ENCODE results near the gene CES4A.
"Not testable (repeated sequence)": the region's sequence is repeated elsewhere in the genome, so short reads cannot be mapped to it uniquely, and the experiment has no call there.

CES4A gene

DNA sequence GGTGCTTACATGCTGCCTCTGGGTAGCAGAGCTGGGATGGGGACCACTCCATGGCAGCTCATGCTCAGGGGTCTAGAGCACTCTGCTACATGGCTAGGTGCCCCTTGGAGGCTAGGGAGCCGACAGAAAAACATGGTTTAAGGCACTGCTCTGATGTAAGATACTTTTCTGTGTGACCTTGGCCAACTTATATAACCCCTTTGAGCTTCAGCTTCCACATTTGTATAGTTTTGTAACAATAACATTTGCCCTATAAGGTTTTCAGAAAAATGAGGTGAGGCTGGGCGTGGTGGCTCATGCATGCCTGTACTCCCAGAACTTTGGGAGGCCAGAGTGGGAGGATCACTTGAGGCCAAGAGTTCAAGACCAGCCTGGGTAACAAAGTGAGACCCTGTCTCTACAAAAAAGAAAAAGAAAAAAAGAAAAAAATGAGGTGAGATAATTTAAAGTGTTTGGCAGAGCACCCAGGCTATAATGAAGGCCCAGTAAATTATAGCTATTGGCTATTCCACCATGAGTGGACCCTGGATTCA is 3.2 kb downstream of the CES4A start:
- no peak for DNase-seq (ENCODE audit: low spot score)

DNA sequence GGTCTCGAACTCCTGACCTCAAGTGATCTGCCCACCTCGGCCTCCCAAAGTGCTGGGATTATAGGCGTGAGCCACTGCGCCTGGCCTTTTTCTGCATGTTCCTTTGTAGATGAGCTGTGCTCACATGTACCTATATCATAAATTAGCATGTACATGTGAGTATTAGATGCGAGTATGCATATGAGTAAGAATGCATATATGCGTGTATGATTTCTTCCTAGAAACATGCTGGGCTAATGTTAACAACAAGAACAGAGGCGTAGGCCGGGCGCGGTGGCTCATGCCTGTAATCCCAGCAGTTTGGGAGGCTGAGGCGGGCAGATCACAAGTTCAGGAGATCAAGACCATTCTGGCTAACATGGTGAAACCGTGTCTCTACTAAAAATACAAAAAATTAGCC is 5.2 kb downstream of the CES4A start:
- DNase-seq (ENCODE audit: low spot score), result not testable (repeated sequence)

- DNase-seq (ENCODE audit: low spot score), result no peak
These were observed 8.1 kb downstream of the CES4A start for GRCh38 chr16:66996324-66996982.

GRCh38 chr16:66996983-66997358 is 8.6 kb downstream of the CES4A start:
- no peak for DNase-seq (ENCODE audit: low spot score)

GRCh38 chr16:67000384-67001351 is 12.3 kb downstream of the CES4A start:
- peak; percentile 43 for DNase-seq (ENCODE audit: low spot score)

- no peak for DNase-seq (ENCODE audit: low spot score)
These were observed 13.3 kb downstream of the CES4A start for GRCh38 chr16:67001726-67002125.

GRCh38 chr16:67006930-67007658 is 18.7 kb downstream of the CES4A start:
- DNase-seq (ENCODE audit: low spot score), result no peak

GRCh38 chr16:67009158-67009557 is 20.8 kb downstream of the CES4A start:
- no peak for DNase-seq (ENCODE audit: low spot score)

GRCh38 chr16:67011274-67011673 is 22.9 kb downstream of the CES4A start:
- no peak for DNase-seq (ENCODE audit: low spot score)

- DNase-seq (ENCODE audit: low spot score), result no peak
These were observed 24.9 kb downstream of the CES4A start for GRCh38 chr16:67013233-67013822.

DNA sequence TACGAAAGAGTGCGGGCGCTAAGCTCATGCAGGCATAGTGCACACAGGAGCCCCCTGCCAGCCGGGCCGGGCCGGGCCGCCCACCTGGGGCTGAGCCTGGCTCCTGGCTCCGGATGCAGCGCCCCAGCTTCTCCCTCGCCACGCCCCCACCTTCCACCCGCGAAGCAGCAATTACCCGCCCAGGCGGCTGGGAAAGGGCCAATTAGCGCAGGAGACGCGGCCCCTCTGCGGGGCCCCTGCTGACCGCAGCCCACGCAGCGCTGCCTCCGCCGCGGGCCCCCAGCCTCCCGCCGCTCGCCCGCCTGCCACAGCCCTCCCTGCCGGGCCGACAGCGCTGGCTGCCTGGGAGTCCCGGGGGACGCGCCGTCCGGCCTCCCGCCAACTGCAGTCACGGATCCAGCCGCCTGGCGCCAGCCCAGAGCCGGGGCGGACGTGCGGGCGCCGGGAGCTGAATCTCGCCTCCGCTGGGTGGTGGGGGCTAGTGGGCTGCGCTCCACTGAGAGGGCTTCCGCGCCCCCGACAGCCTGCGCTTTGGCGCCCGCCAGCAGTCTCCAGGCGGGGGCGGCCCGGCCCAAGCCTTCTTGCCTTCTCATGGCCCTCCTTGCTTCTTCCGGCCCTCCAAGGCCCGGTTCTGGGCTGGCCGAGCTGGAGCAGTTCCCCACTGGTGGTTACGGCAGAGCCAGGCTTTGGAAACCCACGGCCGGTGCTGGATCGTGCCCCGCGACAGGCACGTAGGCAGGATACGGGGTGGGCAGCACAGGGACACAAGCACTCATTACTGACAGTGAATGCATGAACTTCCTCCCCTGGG is 25.6 kb downstream of the CES4A start:
- peak; percentile 54 for DNase-seq (ENCODE audit: low spot score)

- DNase-seq (ENCODE audit: low spot score), result no peak
These were observed 26.4 kb downstream of the CES4A start for GRCh38 chr16:67014634-67015312.

DNA sequence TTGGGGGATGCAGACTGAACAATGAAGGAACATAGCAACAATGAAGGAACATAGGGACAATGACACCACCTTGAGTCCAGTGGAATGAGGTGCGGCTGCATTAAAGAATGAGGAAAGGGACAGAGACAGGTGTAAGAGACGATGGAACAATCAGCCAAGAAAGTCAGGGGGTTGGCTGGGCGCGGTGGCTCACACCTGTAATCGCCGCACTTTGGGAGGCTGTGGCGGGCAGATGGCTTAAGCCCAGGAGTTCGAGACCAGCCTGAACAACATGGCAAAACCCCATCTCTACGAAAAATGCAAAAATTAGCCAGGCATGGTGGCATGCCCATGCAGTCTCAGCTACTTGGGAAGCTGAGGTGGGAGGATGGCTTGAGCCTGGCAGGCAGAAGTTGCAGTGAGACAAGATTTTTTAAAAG is 26.9 kb downstream of the CES4A start:
- no peak for DNase-seq (ENCODE audit: low spot score)

DNA sequence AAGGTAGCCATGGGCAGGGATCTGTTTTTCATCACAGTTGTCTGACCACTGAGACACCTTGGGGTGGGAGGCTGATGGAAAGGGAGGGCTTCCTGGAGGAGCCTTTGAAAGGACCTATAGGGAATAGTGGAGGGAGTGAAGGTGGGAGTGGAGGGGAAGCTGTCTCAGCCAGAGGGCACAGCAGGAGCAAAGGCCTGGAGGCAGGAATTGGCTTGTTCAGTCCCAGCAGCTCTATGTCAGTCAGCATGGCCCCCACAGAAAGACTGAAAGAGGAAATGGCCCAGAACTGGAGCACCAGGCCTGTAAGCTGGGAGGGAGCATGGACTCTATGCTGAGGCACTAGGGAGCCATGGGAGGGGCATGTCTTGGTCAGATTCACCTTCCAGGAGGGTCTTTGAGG is 27.8 kb downstream of the CES4A start:
- DNase-seq (ENCODE audit: low spot score), result no peak

DNA sequence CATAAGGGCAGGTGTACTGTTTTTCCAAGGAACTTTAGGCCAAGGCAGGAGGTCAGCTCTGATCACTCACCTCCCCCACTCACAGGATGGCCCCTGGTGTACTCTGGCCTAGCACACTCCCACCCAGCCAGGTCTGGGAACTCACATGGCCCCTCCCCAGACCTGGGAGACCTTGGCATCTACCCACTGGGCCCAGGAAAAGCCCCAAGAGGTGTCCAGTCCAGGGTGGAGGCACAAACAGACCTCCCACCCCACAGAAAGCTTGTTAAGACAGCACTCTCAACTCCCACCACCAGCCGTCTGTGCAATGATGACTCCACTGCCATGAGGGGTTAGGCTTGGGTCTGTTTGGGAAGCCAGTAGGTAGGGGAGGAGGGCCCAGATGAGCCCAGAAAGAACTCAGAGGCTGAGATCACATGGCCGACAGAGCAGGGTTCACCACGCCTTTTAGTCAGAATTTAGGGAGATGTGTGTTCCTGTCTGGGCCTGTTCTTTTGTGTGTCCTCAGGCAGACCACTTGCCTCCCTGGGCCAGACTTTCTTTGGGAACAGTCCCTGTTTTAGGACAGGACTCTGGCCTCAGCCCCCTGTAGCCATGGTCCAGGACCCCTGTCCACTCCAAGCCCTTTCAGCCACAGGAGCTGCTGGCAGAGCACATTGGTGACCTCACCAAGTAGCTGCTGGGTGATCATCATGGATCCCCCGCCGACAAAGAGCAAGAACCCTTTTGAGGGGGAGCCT is 28.5 kb downstream of the CES4A start:
- no peak for DNase-seq (ENCODE audit: low spot score)

DNA sequence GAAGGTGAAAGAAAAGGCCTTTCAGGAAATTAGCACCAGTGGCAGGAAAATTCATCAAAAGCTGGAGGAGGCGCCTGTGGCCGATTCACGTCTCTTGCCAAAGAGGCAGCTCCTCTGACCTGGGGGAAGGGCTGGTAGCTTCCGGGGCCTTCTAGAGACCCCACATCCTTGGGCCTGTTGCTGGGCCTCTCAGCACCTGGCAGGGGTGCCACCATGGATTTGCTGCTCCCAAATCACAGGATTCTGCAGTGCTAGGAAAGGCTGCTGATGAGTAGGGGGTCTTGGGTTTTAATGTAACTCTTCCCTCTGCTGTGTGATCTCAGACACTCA is 29.0 kb downstream of the CES4A start:
- DNase-seq (ENCODE audit: low spot score), result no peak

- DNase-seq (ENCODE audit: low spot score), result peak; percentile 85
These were observed 29.6 kb downstream of the CES4A start for GRCh38 chr16:67017810-67018488.

GRCh38 chr16:67019171-67019570 is 30.8 kb downstream of the CES4A start:
- DNase-seq (ENCODE audit: low spot score), result no peak

DNA sequence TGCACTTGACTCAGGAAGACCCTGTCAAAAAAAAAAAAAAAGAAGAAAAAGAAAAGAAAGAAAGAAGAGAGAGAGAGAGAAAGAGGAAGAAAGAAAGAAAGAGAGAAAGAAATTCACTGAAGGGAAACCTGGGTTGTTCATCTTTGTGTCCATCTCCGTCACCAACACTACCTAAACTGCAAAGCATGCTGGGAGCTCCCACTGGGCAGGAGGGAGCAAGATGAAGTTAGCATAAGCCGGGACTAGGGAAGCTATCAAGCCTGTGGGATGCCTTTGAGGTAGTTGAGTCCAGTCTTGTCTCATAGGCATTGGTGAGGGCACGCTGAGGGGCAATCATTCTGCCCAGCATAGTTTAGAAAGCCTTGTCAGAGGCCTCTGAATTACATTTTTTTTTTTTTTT is 32.9 kb downstream of the CES4A start:
- DNase-seq (ENCODE audit: low spot score), result no peak

Measured in CD4-positive, alpha-beta T cell treated with Interleukin-6 at 100 ng/mL for 8 hours (primary cell).